ENCODE results near the gene CCL3.

GRCh38 chr17:36088670-36089338 is 1.1 kb downstream of the CCL3 start:
- TF ChIP-seq CTCF (conservative IDR thresholded peaks at IDR 0.05; ENCODE audit: low read depth in 2 of 2) (no peak), REST (IDR thresholded peaks at IDR 0.05; ENCODE audit: unreplicated experiment) (no peak), EZH2phosphoT487 (IDR thresholded peaks at IDR 0.05; ENCODE audit: unreplicated experiment) (no peak), POLR2AphosphoS5 (IDR thresholded peaks at IDR 0.05; ENCODE audit: low read depth) (no peak), EZH2 (IDR thresholded peaks at IDR 0.05; ENCODE audit: low read depth, unreplicated experiment) (no peak)
